Activated gamma-delta T cell treated with Interleukin-2 at 50 U/mL for 16 hours (primary cell): ENCODE data around the gene TOE1.
"Not testable (repeated sequence)": the region's sequence is repeated elsewhere in the genome, so short reads cannot be mapped to it uniquely, and the experiment has no call there.

Experiments used
- DNase-seq: peaks from one replicate; pipeline ENCODE4 v3.0.0-alpha.2; 2020

The TOE1 gene

GRCh38 chr1:45339789-45340558, at the start of gene TOE1, which contains the start of gene MUTYH:
Gene TOE1 (plus strand): TSS chr1:45340170. CDS start chr1:45340253, 83 bp downstream.
Gene MUTYH (minus strand): TSS chr1:45340440. CDS start chr1:45334505, 5,935 bp downstream.
- DNase-seq: peak; percentile 88

GRCh38 chr1:45291002-45291401, 49.0 kb upstream of the TOE1 start:
- DNase-seq: not testable (repeated sequence)

- DNase-seq: no peak
These were observed 48.3 kb upstream of the TOE1 start for GRCh38 chr1:45291716-45292115.

- DNase-seq: no peak
These were observed 42.2 kb upstream of the TOE1 start for GRCh38 chr1:45297666-45298356.

GRCh38 chr1:45299296-45299695, 40.7 kb upstream of the TOE1 start:
- DNase-seq: no peak

GRCh38 chr1:45299981-45300668, 39.8 kb upstream of the TOE1 start:
- peak; percentile 36 for DNase-seq

- no peak for DNase-seq
These were observed 39.3 kb upstream of the TOE1 start for GRCh38 chr1:45300669-45300997.

- DNase-seq: no peak
These were observed 37.3 kb upstream of the TOE1 start for GRCh38 chr1:45302505-45303150.

GRCh38 chr1:45303520-45304310, 36.3 kb upstream of the TOE1 start:
- DNase-seq: peak; percentile 98

GRCh38 chr1:45304311-45305081, 35.5 kb upstream of the TOE1 start:
- no peak for DNase-seq

- DNase-seq: no peak
These were observed 34.7 kb upstream of the TOE1 start for GRCh38 chr1:45305231-45305630.

- DNase-seq: no peak
These were observed 33.7 kb upstream of the TOE1 start for GRCh38 chr1:45306319-45306718.

- DNase-seq: no peak
These were observed 33.1 kb upstream of the TOE1 start for GRCh38 chr1:45306905-45307304.

- DNase-seq: no peak
These were observed 25.7 kb upstream of the TOE1 start for GRCh38 chr1:45314266-45314665.

- no peak for DNase-seq
These were observed 22.8 kb upstream of the TOE1 start for GRCh38 chr1:45317166-45317565.

- no peak for DNase-seq
These were observed 20.2 kb upstream of the TOE1 start for GRCh38 chr1:45319761-45320160.

GRCh38 chr1:45321444-45321843, 18.5 kb upstream of the TOE1 start:
- DNase-seq: no peak

GRCh38 chr1:45322486-45323040, 17.4 kb upstream of the TOE1 start:
- DNase-seq: no peak

- no peak for DNase-seq
These were observed 14.0 kb upstream of the TOE1 start for GRCh38 chr1:45325851-45326506.
